Subcutaneous adipose tissue (tissue), 4 donors: ENCODE data around the gene DUSP23. TPM values are rescaled to one million over a fixed set of nuclear protein-coding genes. Genes with fewer than 3 reads are reported as not detected.

Experiments
- CTCF ChIP-seq: fragments of 450-650 bp; IDR thresholded peaks from one replicate; pipeline ENCODE4 v1.5.1; 2016; ENCODE audit warnings: low read depth, mild to moderate bottlenecking, control low read depth, antibody characterized with exemption, moderate library complexity
- total RNA-seq, 4 donors: library from RNA; depleted of rRNA; stranded (reverse); fragments of >200 nt; gene quantifications; one replicate each; pipeline ENCODE4 v1.1.0, GENCODE V29; 2016

Gene DUSP23
- total RNA-seq = 10 to 100 TPM; 32.0 to 99.5 (median 75.4) TPM

- no peak for TF ChIP-seq CTCF
These were observed at the start of gene DUSP23 for GRCh38 chr1:159780583-159781582. TSS of gene DUSP23 (plus strand) at chr1:159780962. CDS start at chr1:159781101, 139 bp downstream.

DNA sequence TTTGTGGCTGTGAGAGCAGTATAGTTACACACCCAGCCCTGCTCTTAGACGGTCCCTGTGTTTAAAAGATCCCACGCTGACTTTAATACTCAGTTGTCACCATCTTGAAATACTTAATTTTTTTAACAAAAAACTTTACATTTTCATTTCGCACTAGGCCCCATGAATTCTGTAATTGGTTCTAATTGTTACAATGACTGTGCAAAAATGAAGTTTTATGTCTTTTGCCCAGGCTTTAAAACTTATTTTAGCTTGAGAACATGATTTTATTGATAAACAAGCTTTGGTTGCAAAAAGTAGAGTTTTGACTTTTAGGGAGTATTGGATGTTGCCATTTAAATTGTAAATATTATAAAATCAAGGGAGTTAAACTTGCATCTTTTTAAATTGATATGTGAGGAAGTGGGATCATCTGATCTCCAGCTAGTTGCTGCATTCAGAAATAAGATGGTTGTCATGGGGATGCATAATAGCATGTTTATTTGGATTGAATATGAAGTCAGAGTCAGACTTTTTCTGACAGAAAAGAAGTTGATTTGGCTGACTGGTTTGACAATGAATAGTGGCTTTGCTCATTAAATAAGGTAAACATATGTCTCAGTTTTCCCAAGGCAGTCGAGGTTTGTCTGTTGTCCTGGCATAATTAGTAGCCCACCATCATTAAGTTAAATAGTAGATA is 43.4 kb upstream of the DUSP23 start:
- no peak for TF ChIP-seq CTCF

DNA sequence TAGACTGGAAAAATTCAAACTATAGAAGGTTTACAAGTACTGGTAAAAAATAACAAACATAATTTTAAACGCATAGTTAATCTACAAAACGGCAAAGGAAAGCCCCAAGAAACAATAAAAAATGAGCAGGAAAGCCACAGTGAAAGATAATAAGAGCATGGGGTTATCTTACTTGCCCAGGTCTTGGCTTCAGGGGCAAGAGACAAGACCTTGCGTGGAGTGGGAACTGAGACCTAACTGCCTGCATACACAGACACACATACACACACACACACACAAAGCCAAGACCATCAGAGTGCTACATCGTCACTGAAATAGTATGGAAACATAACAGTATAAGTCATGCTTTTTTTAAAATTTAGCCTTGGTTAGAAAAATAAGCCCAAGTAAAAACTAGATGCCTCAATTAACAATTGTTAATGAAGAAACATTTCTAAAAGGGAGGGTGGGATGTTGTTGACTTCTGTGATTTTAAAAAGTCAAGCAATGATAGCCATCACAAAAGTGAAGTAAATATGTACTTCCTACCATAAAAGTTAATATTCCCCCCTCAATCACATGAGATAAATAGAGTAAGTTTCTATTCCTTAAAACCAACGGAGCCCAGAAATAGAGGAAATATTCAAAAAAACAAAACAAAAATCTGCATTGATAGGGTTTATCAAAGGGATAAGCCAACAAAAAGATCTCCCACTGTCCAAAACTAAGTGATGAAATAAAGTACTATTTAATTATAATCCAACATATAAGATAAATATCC is 36.9 kb upstream of the DUSP23 start:
- TF ChIP-seq CTCF = no peak

GRCh38 chr1:159746666-159747065 is 34.1 kb upstream of the DUSP23 start:
- TF ChIP-seq CTCF = no peak

- TF ChIP-seq CTCF = no peak
These were observed 32.4 kb upstream of the DUSP23 start for GRCh38 chr1:159748370-159748769.

GRCh38 chr1:159749630-159750029 is 31.1 kb upstream of the DUSP23 start:
- TF ChIP-seq CTCF = no peak

DNA sequence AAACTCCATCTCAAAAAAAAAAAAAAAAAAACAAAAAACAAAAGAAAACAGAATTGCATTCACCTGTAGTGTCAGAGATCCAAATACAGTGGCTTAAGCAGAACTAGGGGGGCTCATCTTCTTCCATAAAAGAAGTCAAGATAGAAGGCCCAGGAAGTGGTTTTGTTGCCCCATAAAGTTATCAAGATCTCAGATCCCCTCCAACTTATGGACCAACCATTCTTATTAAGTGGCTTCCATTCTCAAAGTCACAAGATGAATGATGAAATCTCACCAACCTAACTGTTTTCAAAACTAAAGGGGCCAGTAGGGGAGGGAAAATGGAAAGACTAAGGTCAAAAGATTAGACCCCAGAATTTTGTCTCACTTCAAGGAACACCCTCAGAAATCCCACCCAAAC is 30.1 kb upstream of the DUSP23 start:
- TF ChIP-seq CTCF = no peak
